AG09309 (cell line): ENCODE data around the gene OR5W2.

Source experiments
- DNase-seq: peaks from one replicate; pipeline ENCODE4 v3.0.0-alpha.2; 2010; ENCODE audit warnings: low read depth
- H3K4me3 ChIP-seq: 2 replicates; pipeline ENCODE4 v1.5.1; 2011; ENCODE audit warnings: mild to moderate bottlenecking, low read depth, low read length, moderate library complexity; ENCODE audit not compliant: control insufficient read depth
- TF ChIP-seq, protein P1 (sequence below): IDR thresholded peaks from 2 replicates; pipeline ENCODE4 v1.5.1; 2011; ENCODE audit warnings: mild to moderate bottlenecking, low read depth, low read length, inconsistent platforms; ENCODE audit not compliant: insufficient read depth, control insufficient read depth; ENCODE audit errors: missing control alignments

Gene OR5W2

DNA sequence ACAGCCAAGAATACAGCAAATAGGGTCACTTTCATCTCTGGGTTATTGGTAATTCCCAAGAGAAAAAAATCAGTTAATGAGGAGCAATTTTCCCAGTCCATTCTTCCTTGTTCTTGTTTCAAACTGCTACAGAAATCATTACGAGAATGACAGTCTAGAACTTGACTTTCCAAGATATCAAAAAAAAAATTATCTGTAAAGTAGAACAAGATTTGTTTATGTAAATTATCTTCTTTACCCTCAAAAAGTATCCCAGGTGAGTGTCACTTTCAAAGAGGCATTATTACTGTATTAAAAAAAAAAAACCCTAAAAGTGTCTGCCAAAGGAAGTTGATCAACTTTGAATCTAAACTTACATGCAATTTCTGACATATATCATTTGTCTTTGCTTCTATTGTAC is at the start of gene OR5W2:
Gene OR5W2 (minus strand): TSS at position 101 of the 400 bp plus-strand sequence. CDS start 0 bp downstream, at position 101.
- TF ChIP-seq, protein P1, sequence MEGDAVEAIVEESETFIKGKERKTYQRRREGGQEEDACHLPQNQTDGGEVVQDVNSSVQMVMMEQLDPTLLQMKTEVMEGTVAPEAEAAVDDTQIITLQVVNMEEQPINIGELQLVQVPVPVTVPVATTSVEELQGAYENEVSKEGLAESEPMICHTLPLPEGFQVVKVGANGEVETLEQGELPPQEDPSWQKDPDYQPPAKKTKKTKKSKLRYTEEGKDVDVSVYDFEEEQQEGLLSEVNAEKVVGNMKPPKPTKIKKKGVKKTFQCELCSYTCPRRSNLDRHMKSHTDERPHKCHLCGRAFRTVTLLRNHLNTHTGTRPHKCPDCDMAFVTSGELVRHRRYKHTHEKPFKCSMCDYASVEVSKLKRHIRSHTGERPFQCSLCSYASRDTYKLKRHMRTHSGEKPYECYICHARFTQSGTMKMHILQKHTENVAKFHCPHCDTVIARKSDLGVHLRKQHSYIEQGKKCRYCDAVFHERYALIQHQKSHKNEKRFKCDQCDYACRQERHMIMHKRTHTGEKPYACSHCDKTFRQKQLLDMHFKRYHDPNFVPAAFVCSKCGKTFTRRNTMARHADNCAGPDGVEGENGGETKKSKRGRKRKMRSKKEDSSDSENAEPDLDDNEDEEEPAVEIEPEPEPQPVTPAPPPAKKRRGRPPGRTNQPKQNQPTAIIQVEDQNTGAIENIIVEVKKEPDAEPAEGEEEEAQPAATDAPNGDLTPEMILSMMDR: no peak
- H3K4me3 ChIP-seq: no peak within 1 kb of the TSS
- no peak for DNase-seq

DNA sequence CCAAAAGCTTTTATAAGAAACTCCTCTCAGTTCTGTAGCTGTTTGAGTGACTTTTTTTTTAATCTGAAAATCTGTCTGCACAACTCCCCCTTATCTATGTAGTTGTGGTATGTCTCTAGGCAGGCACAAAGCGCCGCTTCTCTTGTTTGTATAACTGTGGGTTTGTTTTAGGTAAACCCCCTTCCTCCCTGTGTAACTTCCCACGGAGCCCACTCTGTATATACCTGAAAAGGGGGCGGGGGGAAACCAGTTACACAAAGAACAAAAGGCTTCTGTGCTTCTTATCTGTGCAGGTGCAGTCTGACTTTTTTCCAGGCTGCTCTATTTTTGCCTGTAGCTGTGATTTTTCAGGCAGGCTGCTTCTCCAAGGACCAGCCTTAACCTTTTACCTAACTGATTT is 42.1 kb upstream of the OR5W2 start:
- no peak overlapping the region for H3K4me3 ChIP-seq
- DNase-seq: no peak
- TF ChIP-seq, protein P1: no peak

DNA sequence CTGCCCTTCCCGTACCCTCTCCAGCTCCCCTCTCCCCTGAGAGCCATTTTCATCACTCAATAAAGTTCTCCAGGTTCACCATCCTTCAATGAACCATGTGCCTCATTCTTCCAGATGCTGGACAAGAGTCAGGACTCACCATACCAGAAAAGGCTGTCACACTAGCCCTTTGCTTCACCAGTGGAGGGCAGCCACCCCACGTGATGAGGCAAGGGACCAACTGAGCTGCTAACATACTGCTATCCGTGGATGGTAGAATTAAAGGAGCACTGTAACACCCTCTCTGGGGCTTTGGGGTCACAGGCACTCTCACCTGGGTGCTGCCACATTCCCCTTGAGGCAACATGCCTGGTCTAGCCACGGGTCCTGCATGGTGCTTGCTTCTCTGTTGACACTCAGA is 34.9 kb upstream of the OR5W2 start:
- DNase-seq: no peak

DNA sequence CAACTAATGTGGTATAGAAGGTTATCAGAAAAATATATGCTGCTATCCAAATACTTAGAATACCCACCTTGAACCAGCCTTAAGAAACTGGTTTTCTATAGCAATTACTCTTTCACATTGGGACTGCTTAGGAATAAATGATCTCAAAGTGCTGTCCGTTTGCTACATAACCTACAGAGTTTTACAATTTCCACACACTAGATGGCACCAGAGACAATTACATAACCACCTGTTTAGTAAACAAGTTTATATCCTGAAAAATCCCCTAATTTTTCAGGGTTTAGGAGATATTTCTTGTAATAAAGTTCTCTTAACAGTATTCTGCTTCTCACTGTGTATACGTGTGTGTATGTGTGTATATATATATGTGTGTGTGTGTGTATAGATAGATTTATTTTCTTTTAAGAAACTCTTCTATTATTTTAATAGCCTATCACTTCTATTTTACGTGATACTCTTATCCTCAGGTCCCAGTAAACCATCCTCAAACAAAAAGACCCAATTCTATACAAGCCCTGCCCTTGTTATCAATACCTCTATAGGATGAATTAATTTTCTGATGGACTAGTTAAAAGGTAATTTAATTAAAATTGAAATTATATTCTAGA is 28.5 kb upstream of the OR5W2 start:
- TF ChIP-seq, protein P1: peak; percentile 14
- no peak overlapping the region for H3K4me3 ChIP-seq
- no peak for DNase-seq

More for the DNA sequence above, 34.9 kb upstream of the OR5W2 start:
- no peak overlapping the region for H3K4me3 ChIP-seq
- TF ChIP-seq, protein P1: no peak

DNA sequence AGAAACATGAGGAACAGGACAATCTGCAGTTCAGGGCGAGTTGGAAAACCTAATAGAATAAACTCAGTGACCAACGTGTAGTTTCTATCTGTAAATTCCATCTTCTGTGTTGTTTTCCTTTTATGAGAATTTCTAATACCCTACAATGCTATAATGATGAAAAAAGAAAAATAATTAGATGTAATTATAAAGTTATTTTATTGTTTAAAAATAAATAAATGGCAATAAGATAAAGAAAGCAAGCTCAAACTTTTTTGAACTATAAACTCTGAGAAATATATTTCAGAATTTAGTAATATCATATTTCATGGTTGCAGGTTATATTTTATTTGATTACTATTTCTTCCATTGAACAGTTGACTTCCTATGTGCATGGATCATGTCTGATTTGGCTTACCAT is 21.9 kb upstream of the OR5W2 start, which contains the start of gene OR5I1:
Gene OR5I1 (minus strand): TSS at position 101 of the 400 bp plus-strand sequence. CDS start 0 bp downstream, at position 101.
- DNase-seq: no peak
- no peak within 1 kb of the TSS for H3K4me3 ChIP-seq
- TF ChIP-seq, protein P1: no peak

DNA sequence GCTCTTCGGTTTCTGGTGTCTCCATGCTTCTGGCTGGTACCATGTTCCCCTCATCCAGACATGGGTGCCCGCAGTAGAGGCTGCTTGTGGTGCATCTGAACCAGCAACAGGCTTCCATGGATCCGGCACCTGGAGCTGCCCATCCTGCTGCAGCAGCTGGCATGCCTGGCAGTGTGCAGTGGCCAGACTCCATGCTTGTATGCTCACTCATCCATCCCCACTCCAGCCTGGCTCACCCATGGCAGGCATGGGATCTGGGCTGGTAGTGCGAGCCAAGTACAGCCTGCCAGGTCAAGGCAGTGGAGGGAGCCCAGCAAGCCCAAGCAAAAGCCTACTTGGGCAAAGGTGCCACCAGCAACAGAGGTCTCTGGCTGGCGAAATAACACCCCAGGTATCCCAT is 6.2 kb upstream of the OR5W2 start:
- TF ChIP-seq, protein P1: no peak
- DNase-seq: no peak
- H3K4me3 ChIP-seq: no peak overlapping the region
